ENCODE measurements around the gene C1S.
"Not testable (repeated sequence)": the region's sequence is repeated elsewhere in the genome, so short reads cannot be mapped to it uniquely, and the experiment has no call there.

C1S gene

GRCh38 chr12:7060353-7060954 lies at the start of gene C1S:
C1S (plus strand) TSS chr12:7060718; CDS start chr12:7061913, 1,195 bp downstream.
- TF ChIP-seq CTCF (IDR thresholded peaks at IDR 0.05; ENCODE audit: control insufficient read depth, insufficient read depth, low read depth, low read length, missing control alignments): peak; percentile 98
- peak within 1 kb of the TSS; percentile 55 for H3K4me3 ChIP-seq (ENCODE audit: control insufficient read depth, low read depth, low read length)
- peak; percentile 98 for DNase-seq (ENCODE audit: low read depth)

GRCh38 chr12:7011398-7011797 lies 49.1 kb upstream of the C1S start:
- not testable (repeated sequence) for DNase-seq (ENCODE audit: low read depth); H3K4me3 ChIP-seq (ENCODE audit: control insufficient read depth, low read depth, low read length)

GRCh38 chr12:7012024-7012607 lies 48.4 kb upstream of the C1S start:
- TF ChIP-seq CTCF (IDR thresholded peaks at IDR 0.05; ENCODE audit: control insufficient read depth, insufficient read depth, low read depth, low read length, missing control alignments): no peak
- no peak overlapping the region for H3K4me3 ChIP-seq (ENCODE audit: control insufficient read depth, low read depth, low read length)
- no peak for DNase-seq (ENCODE audit: low read depth)

DNA sequence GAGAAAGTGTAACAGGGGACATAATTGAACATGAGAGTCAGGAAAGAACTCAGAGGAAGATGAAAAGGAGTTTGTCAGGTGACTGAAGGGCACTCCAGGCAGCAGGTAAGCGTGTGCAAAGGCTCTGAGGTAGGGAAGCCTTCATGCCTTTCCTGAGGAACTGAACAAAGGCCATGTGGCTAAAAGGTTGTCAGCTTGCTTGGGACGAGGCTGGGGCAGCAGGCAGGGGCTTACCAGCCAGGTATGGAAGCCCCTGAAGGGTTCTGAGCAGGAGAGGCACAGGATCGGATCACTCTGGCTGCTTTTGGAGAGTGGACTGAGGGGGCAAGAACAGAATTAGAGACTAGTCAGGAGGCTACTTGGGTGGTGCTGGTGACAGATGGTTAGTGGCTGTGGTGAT lies 47.4 kb upstream of the C1S start:
- DNase-seq (ENCODE audit: low read depth): no peak
- TF ChIP-seq CTCF (IDR thresholded peaks at IDR 0.05; ENCODE audit: control insufficient read depth, insufficient read depth, low read depth, low read length, missing control alignments): no peak
- H3K4me3 ChIP-seq (ENCODE audit: control insufficient read depth, low read depth, low read length): no peak overlapping the region

DNA sequence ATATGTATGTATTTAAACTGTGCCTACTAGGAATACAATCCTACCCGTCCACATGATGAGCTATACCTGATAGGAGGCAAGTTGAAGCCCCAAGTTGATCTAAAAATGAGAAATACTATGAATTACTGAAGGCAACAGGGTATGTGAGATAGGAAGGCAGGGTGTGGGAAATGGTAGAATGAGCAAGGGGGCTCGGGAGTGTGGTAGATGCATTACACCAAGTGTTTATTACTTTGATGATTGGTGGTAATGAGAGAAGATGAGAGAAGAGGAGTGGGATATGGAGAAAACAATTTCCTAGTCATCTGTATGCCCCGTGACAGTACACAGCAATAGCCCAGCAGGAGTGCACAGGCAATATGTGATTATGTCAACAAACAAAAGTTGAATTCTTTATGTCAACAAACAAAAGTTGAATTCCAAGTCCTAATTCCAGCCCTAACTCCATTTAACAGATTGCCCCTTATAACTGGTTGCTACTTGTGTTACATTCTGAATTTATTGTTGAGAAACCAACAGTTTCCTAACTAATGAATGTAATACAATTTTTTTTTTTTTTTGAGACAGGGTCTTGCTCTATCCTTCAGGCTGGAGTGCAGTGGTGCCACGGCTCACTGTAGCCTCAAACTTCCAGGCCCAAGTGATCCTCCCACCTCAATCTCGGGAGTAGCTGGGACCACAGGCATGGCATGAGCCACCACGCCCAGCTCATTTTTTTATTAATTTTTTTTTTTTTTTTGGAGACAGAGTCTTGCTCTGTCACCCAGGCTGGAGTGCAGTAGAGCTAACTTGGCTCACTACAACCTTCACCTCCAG lies 44.8 kb upstream of the C1S start:
- no peak overlapping the region for H3K4me3 ChIP-seq (ENCODE audit: control insufficient read depth, low read depth, low read length)
- DNase-seq (ENCODE audit: low read depth): no peak
- TF ChIP-seq CTCF (IDR thresholded peaks at IDR 0.05; ENCODE audit: control insufficient read depth, insufficient read depth, low read depth, low read length, missing control alignments): no peak

- no peak overlapping the region for H3K4me3 ChIP-seq (ENCODE audit: control insufficient read depth, low read depth, low read length)
- no peak for DNase-seq (ENCODE audit: low read depth)
- no peak for TF ChIP-seq CTCF (IDR thresholded peaks at IDR 0.05; ENCODE audit: control insufficient read depth, insufficient read depth, low read depth, low read length, missing control alignments)
Observed at GRCh38 chr12:7016958-7017571, 43.5 kb upstream of the C1S start.

Data from AG09309 (cell line).